MCF 10A (cell line): ENCODE measurements around the gene KSR1. TPM values are rescaled to one million over a fixed set of nuclear protein-coding genes. Genes with fewer than 3 reads are reported as not detected.
"Not testable (repeated sequence)": the region's sequence is repeated elsewhere in the genome, so short reads cannot be mapped to it uniquely, and the experiment has no call there.

ENCODE experiments used
- BruUV-seq: library from RNA; stranded (reverse); fragments of 400-500 nt; replicated peaks from 2 replicates; lab custom pipeline; 2021; lab: Mats Ljungman, UMichigan
- CTCF ChIA-PET: fragments of 300-600 bp; sonication (Branson Sonifier 250); formaldehyde crosslinking; extraction: SDS; loops from one replicate; lab custom pipeline; 2021; ENCODE audit warnings: antibody characterized with exemption, inconsistent platforms; lab: Yijun Ruan, JAX
- POLR2A ChIA-PET: fragments of 300-600, 350-650 bp; sonication (Branson Sonifier 250); formaldehyde crosslinking; extraction: SDS; loops from one replicate; lab custom pipeline; 2020; ENCODE audit warnings: antibody characterized with exemption, inconsistent platforms; lab: Yijun Ruan, JAX
- DNase-seq: peaks from one replicate; pipeline ENCODE4 v3.0.0-alpha.2; 2018; ENCODE audit not compliant: unreplicated experiment
- H3K27ac Mint-ChIP-seq: one replicate; pipeline ENCODE4 v1.8.0; 2022; ENCODE audit warnings: mild to moderate bottlenecking, low read depth, mixed read lengths; ENCODE audit not compliant: unreplicated experiment
- H3K27me3 Mint-ChIP-seq: one replicate; pipeline ENCODE4 v1.8.0; 2022; ENCODE audit warnings: mixed read lengths; ENCODE audit not compliant: insufficient read depth, unreplicated experiment
- H3K36me3 Mint-ChIP-seq: one replicate; pipeline ENCODE4 v1.8.0; 2022; ENCODE audit warnings: mild to moderate bottlenecking, moderate library complexity, mixed read lengths; ENCODE audit not compliant: insufficient read depth, unreplicated experiment
- H3K4me1 Mint-ChIP-seq: one replicate; pipeline ENCODE4 v1.8.0; 2022; ENCODE audit warnings: mixed read lengths; ENCODE audit not compliant: insufficient read depth, unreplicated experiment
- H3K4me3 Mint-ChIP-seq: one replicate; pipeline ENCODE4 v1.8.0; 2022; ENCODE audit warnings: mild to moderate bottlenecking, moderate library complexity, mixed read lengths; ENCODE audit not compliant: unreplicated experiment
- H3K9me3 Mint-ChIP-seq: one replicate; pipeline ENCODE4 v1.8.0; 2022; ENCODE audit warnings: mixed read lengths; ENCODE audit not compliant: unreplicated experiment
- CTCF ChIP-seq: fragments of 200-600 bp; IDR thresholded peaks from one replicate; pipeline ENCODE4 v1.8.0; 2022; ENCODE audit warnings: antibody characterized with exemption, mild to moderate bottlenecking; ENCODE audit not compliant: unreplicated experiment
- intact Hi-C: fragments of 100-400 bp; cut with micrococcal nuclease; formaldehyde crosslinking; loops from 2 replicates; pipeline ENCODE4 v1.14.1; 2022
- total RNA-seq: library from RNA; stranded (reverse); gene quantifications from 2 replicates; pipeline ENCODE4 v1.2.3, GENCODE V29; 2022

KSR1 gene
- total RNA-seq, 1 experiment from 2014 or later: 7.2 TPM

- ChIA-PET POLR2A (no interaction called here), CTCF (interaction anchor here (1.1 kb wide), 1 partner anchor 10 kb away, joined by 3 read pairs; no protein-coding TSS in a partner anchor)
- intact Hi-C loops: no loop called here
- no peak for TF ChIP-seq CTCF
- Mint-ChIP-seq H3K27me3 (no peaks in the 10 kb centered on the region), H3K27ac (no peak overlapping the region), H3K4me1 (no peaks in the 10 kb centered on the region), H3K36me3 (no peaks in the 10 kb centered on the region), H3K9me3 (no peaks in the 10 kb centered on the region), H3K4me3 (no peak overlapping the region)
- DNase-seq: no peak
- no TSS peak for BruUV-seq
Observed at GRCh38 chr17:27420211-27420950, 35.9 kb upstream of the KSR1 start.

GRCh38 chr17:27421111-27421510 is 35.1 kb upstream of the KSR1 start:
- Mint-ChIP-seq H3K27me3 (no peaks in the 10 kb centered on the region), H3K4me3 (no peak overlapping the region), H3K9me3 (no peaks in the 10 kb centered on the region), H3K27ac (no peak overlapping the region), H3K4me1 (no peaks in the 10 kb centered on the region), H3K36me3 (no peaks in the 10 kb centered on the region)
- no TSS peak for BruUV-seq
- CTCF ChIA-PET: interaction anchor here (0.7 to 1.1 kb wide), 3 partner anchors 9 to 181 kb away, joined by 3 read pairs; no protein-coding TSS in a partner anchor
- no peak for DNase-seq
- intact Hi-C loops: no loop called here
- POLR2A ChIA-PET: no interaction called here
- no peak for TF ChIP-seq CTCF

GRCh38 chr17:27421626-27422025 is 34.6 kb upstream of the KSR1 start:
- H3K27ac Mint-ChIP-seq, DNase-seq, H3K9me3 Mint-ChIP-seq, intact Hi-C loops, H3K36me3 Mint-ChIP-seq, H3K4me1 Mint-ChIP-seq, H3K4me3 Mint-ChIP-seq, BruUV-seq, H3K27me3 Mint-ChIP-seq, POLR2A ChIA-PET: not testable (repeated sequence)
- CTCF ChIA-PET: interaction anchor here (0.7 to 1.1 kb wide), 3 partner anchors 8 to 180 kb away, joined by 3 read pairs; no protein-coding TSS in a partner anchor

GRCh38 chr17:27422601-27423000 is 33.6 kb upstream of the KSR1 start:
- Mint-ChIP-seq H3K4me3 (no peak overlapping the region), H3K36me3 (no peaks in the 10 kb centered on the region), H3K9me3 (no peaks in the 10 kb centered on the region), H3K4me1 (no peaks in the 10 kb centered on the region), H3K27me3 (no peaks in the 10 kb centered on the region), H3K27ac (no peak overlapping the region)
- DNase-seq: no peak
- no TSS peak for BruUV-seq
- ChIA-PET POLR2A (interaction anchor here (0.7 to 1.1 kb wide), 2 partner anchors 17 to 187 kb away, joined by 4 read pairs; no protein-coding TSS in a partner anchor), CTCF (interaction anchor here (0.9 to 1.0 kb wide), 2 partner anchors 7 to 185 kb away, joined by 3 read pairs; no protein-coding TSS in a partner anchor)
- intact Hi-C loops: no loop called here
- no peak for TF ChIP-seq CTCF
